SK-N-DZ (cell line): ENCODE data around the gene AMFR.

Source experiments
- DNase-seq: peaks from one replicate; pipeline ENCODE4 v3.0.0-alpha.2; 2015; ENCODE audit warnings: low spot score

Gene AMFR

DNA sequence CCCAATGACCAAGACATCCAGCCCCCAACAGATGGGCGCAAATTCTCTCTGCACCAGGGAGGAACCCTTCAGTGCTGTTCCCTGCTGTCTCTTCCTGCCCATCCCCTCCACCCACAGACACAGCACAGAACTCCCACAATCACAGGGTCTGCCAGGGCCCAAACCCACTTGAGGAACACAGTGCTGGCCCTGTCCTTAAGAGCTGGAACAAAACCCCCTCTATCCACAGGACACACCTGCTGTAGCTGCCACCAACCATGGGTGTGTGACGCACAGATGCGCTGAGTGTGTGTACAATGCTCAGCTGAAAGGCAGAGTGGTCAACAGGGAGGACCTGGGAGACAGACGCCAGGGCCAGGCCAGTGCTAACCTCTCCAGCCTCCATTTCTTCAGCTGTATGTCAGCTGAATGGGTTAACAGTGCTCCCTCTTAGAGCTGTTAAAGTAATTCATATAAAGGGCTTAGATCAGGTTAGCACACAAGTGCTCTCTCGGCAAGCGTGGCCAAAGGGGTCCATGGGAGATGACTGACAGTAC lies 62.1 kb downstream of the AMFR start:
- no peak for DNase-seq

DNA sequence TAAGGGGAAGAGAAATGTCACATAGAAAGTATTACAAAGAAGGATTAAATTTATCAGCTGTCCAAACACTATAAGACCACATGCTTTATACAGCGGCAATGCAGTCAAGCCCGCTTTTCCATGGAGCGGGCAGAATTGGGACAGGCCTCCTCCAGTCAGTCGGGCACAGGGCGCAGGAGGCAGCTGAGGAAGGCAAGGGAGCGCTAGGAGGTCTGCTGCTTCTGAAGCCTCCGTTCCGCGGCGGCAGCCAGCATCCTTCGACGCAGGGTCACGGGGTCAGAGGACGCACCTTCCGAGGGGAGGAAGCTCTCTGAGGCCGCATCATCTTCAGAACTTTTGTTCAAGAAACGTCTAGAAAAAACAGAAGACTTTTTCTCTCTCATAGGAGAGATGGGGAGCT lies 62.6 kb downstream of the AMFR start:
- no peak for DNase-seq

DNA sequence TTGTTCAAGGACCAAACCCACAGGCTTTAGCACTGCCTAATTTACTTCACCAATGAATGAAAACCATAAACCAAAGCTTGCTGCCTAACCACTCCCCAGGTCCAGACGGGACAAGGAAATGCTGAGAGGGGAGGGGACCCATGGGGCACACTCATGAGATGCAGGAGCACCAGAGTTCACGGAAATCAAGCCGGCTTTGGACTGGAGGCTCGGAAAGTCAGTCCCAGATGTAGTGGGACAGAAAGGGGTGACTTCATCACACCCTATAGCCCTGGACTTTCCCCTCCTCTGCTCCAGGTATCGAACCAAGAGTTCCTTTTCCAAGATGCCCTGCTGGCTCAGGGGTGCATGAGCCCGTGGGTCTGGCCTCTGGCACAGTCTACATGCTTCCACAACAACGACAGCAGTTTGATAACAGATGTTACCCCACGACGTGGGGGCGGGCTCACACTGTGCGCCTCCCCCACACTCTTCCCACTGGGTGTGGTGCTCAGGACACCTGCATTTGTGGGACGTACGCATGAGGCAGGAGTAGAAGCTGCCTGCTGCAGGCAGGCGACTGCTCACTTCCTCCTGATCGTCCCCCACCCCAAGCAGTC lies 63.2 kb downstream of the AMFR start:
- no peak for DNase-seq

DNA sequence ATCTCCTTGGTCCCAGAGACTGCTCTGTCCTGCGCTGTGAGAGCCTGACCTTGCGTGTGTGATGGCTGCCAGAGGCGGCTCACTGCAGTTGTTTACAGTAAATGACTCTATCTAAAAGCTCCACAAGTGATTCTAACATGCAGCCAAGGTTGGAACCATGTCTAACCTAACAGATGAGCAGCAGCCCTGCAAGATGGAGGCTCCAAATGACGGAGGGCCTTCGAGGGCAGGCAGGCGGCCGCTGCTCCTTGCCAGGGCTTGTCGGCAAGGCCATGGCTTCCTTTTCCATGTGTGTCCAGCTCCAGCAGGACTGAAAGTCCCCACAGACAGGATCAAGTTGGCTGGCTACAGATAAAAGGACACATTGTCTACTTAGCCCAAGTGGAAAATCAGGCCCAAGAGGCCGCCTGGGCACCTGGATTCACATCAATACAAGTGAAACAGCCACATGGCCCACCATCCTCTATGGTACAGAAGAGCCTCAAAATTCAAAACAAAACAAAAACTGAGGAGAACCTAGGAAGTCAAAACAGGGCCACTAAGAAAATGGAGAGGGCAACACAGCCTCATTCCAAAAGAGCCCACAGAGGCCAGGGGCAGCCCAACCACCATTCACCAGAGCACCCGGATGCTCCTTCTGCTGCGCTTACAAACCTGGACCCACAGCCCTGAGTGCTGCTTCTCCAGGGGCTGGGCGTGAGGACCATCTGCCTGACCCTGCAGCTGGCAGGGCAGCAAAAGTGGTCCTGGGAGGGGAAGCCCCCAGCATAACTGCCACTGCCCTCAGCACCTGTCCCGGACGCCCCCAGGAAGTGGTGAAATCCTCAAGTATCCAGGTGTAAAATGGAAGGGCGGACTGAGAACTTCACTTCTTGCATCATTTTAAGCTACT lies 65.0 kb downstream of the AMFR start:
- no peak for DNase-seq

- no peak for DNase-seq
Measured at GRCh38 chr16:56357765-56358322, 67.5 kb downstream of the AMFR start.

- no peak for DNase-seq
Measured at GRCh38 chr16:56357241-56357764, 68.0 kb downstream of the AMFR start.

DNA sequence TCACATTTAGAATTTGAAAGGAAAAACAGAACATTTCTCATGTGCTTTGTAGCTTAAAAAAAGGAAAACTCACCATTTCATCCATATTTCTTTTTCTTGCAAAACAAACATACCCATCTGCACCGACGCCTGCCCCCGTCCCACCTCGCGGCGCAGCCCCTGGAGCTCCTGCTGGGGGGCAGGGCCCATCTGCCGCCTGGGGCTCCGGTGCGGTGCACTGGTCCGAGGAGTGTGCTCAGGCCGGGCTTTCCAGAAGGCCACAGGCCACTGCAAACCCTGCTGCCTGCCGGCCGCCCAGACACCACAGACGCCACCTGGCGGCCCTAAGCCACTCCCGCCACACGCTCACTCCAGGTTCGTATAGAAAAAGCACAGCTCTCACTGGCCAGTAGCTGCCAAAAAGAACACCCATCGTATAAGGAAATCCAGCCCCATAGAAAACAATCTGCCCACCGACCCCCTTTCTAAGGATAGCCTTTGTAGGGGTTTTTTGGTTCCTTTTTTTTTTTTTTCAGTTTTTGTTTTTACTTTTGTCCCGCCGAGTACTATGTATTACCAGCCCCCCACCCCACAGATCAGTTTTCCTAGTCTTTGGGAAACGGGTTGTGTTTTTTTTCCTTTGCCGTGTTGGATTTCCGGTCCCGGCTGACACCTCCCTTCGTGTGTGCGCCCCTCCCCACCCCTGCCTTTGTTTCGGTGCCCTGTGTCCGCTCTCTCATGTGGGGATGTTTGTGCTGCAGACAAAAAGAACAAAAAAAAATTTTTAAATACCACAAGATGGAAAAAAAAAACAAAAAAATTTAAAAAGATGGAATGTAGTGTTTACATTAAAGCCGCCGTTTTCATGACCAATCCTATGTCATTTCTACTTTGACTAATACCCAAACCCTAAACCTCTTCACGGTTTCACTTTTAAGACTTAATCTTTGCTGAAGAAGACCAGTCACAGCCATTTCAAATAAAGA lies 68.8 kb downstream of the AMFR start:
- DNase-seq: peak; percentile 86

GRCh38 chr16:56355786-56356275 lies 69.5 kb downstream of the AMFR start:
- peak; percentile 35 for DNase-seq

DNA sequence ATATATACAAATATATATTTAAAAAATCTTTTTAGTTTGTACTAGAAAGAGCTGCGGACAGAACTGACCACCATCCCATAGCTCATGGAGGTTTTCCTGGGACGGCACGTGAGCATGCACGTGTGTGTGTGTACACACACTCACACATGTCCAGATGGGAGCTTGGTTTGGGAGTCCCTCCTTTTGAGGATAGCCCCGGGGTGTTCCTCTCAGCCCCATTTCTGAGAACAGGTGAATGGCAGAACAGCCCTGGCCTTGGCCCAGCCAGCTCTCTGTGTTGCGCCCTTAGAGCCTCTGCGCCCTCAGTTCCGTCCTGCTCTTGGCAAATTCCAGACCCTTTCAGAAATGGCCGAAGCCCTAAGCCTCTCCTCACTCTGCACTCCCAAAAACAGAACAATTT lies 70.1 kb downstream of the AMFR start:
- DNase-seq: no peak

DNA sequence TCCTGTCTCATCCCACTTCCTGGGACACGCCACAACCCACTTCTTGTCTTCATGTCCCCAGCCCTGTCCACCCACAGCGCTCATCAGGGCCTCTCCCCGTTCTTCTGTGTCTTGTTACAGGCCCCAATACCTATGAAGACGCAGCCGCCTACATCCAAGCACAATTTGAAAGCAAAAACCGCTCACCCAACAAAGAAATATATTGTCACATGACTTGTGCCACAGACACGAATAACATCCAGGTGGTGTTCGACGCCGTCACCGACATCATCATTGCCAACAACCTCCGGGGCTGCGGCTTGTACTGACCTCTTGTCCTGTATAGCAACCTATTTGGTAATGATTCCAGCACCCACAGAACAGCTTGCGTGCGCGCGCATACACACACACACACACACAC lies 70.6 kb downstream of the AMFR start:
- no peak for DNase-seq

GRCh38 chr16:56354016-56354415 lies 71.3 kb downstream of the AMFR start:
- no peak for DNase-seq

DNA sequence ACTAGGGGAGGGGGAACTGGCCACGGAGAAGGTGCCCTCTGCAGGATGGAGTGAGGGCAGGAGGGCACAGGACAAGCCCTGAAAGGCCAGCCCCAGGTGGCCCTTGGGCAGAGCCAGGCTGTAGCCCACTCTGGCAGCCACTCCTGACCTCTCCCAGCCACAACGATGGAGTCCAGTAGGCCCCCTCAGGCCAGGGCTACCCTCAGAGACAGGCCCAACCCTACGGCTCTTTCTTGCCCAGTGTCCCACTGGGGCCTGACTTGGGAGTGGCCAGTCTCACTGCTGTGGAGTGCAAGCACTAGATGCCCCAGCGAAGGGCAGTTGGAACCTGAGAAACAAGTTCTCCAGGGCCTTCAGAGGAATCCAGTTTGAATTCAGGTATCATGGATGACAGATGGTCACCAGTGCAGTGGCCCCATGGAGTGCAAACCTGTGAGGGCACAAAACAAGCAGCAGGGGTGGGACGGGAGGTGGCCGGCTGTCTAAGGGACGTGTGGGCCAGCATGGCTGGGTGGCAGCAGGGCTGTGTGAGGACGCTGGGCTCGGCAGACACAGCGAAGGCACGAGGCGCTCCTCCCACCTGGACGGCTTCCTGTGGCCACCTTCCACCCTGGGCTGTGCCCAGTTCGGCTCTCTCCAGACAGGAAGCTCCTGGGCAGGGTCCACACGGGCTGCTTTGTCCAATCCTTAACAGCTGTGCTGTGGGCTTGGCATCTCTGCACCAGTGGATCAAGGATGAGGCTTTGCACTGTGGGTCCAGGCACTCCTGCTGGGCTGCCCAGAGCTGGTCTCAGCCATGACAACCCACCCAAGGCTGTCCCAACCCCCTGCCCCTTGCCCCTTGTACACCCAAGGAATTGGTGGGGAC lies 72.1 kb downstream of the AMFR start:
- DNase-seq: no peak

- DNase-seq: no peak
Measured at GRCh38 chr16:56352351-56353053, 72.8 kb downstream of the AMFR start.

DNA sequence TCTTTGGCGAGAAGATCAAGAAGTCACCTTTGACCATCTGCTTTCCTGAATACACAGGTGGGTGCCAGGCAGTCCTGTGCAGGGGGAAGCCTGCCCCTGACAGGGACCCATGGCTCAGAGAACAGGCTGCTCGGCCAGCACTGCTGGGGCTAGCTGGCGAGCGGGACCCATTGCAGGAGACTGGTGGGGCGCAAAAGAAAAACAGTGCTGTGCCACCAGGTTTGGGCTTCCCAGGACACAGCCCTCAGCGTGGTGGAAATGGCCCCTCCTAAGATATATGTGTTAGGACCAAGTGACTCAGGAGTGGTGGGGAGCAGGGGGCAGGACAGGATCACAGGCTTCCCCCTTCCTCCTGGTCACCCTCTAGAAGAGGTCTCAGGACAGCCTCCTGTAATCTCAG lies 73.9 kb downstream of the AMFR start:
- no peak for DNase-seq

DNA sequence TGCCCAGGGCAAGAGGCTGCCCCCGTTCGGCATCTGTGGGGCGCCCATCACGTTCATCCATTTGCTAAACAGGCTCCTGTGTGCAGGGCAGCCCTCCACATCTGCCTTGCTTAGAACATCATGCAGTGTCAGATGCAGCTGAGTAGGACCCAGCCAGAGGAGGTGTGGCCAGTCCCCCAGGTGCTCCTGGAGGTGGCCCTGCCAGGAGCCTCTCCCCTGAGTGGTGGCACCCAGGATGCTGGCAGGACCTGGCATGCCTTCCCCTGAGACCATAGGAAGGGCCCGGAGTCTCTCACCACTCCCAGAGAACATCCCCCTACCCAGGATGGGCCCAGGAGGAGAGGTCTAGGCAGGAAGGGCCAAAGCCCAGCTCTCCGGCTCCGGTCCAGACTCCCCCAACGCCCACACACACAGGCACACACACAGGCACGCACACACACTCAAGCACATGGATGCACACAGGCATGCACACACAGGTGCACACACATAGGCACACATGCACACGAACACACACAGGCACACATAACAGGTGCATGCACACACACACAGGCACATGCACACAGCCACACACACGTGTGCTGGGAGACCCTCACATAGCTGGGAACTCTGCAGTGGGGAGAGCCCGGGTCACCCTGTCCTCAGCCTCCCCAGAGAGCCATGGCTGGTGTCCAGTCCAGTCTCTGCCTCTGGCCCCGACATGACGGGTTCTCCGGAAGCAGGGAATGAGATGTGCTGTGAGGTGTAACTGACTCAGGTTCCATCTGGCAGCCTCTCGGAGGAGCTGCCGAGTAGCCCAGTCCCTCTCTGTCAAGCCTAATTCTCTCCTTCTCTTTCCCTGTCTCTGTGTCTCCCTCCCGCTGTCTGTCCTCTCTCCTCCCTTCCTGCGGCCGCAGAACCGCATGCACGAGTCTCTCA lies 74.6 kb downstream of the AMFR start:
- no peak for DNase-seq

- no peak for DNase-seq
Measured at GRCh38 chr16:56349711-56350161, 75.6 kb downstream of the AMFR start.

DNA sequence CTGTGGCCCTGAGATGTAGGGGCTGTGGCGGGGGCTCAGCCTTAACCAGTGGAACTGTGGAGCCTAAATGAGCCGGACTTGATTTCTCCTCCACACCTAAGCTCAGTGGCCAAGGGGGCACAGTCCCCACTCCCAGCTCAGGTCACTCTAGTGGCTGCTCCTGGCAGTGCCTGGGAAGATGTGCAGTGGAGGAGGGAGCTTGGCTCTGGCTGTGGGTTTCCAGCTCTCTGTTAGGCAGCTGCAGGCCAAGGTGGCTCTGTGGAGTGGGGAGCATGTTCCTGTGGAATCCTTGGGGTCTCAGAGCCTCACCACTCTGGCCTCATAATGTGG lies 76.3 kb downstream of the AMFR start:
- no peak for DNase-seq
